CD4-positive, alpha-beta T cell treated with Interleukin-17A for 4 hours (primary cell): ENCODE results near the gene CFAP61.
"Not testable (repeated sequence)": the region's sequence is repeated elsewhere in the genome, so short reads cannot be mapped to it uniquely, and the experiment has no call there.

Source experiments
- DNase-seq: peaks from one replicate; pipeline ENCODE4 v3.0.0-alpha.2; 2020; ENCODE audit warnings: mixed read lengths

CFAP61 gene

GRCh38 chr20:20052074-20052970 lies at the start of gene CFAP61, which contains the start of gene CRNKL1:
Gene CFAP61 (plus strand): TSS chr20:20052532. CDS start chr20:20056654, 4,122 bp downstream.
Gene CRNKL1 (minus strand): TSS chr20:20052466. CDS start chr20:20052342, 124 bp downstream.
- DNase-seq = peak; percentile 97

GRCh38 chr20:20003031-20003954 lies 49.0 kb upstream of the CFAP61 start:
- peak; percentile 16 for DNase-seq

- not testable (repeated sequence) for DNase-seq
Observed at GRCh38 chr20:20003955-20004322, 48.4 kb upstream of the CFAP61 start.

GRCh38 chr20:20005342-20005741 lies 47.0 kb upstream of the CFAP61 start:
- no peak for DNase-seq

GRCh38 chr20:20009784-20010253 lies 42.5 kb upstream of the CFAP61 start:
- no peak for DNase-seq

GRCh38 chr20:20010639-20011500 lies 41.5 kb upstream of the CFAP61 start:
- DNase-seq = no peak

- DNase-seq = no peak
Observed at GRCh38 chr20:20012541-20012940, 39.8 kb upstream of the CFAP61 start.

GRCh38 chr20:20014659-20015058 lies 37.7 kb upstream of the CFAP61 start:
- peak; percentile 51 for DNase-seq

- peak; percentile 92 for DNase-seq
Observed at GRCh38 chr20:20017001-20017843, 35.1 kb upstream of the CFAP61 start, which contains the start of gene NAA20. Gene NAA20 (plus strand): TSS chr20:20017362. CDS start chr20:20017397, 35 bp downstream.

- DNase-seq = peak; percentile 13
Observed at GRCh38 chr20:20017844-20018185, 34.5 kb upstream of the CFAP61 start.

- no peak for DNase-seq
Observed at GRCh38 chr20:20018366-20018765, 34.0 kb upstream of the CFAP61 start.

- no peak for DNase-seq
Observed at GRCh38 chr20:20019123-20019522, 33.2 kb upstream of the CFAP61 start.

GRCh38 chr20:20020908-20021307 lies 31.4 kb upstream of the CFAP61 start:
- DNase-seq = no peak

- no peak for DNase-seq
Observed at GRCh38 chr20:20021835-20022234, 30.5 kb upstream of the CFAP61 start.

- DNase-seq = no peak
Observed at GRCh38 chr20:20022498-20022897, 29.8 kb upstream of the CFAP61 start.

GRCh38 chr20:20023395-20023794 lies 28.9 kb upstream of the CFAP61 start:
- no peak for DNase-seq

- DNase-seq = no peak
Observed at GRCh38 chr20:20024942-20025341, 27.4 kb upstream of the CFAP61 start.

GRCh38 chr20:20027284-20027683 lies 25.0 kb upstream of the CFAP61 start:
- no peak for DNase-seq

GRCh38 chr20:20031790-20032189 lies 20.5 kb upstream of the CFAP61 start:
- DNase-seq = no peak

GRCh38 chr20:20034486-20034885 lies 17.8 kb upstream of the CFAP61 start:
- no peak for DNase-seq

GRCh38 chr20:20036756-20037155 lies 15.6 kb upstream of the CFAP61 start:
- DNase-seq = no peak
